ENCODE data around the gene MYH15.
"Not testable (repeated sequence)": the region's sequence is repeated elsewhere in the genome, so short reads cannot be mapped to it uniquely, and the experiment has no call there.

MYH15 gene

GRCh38 chr3:108381529-108382140 is 128.8 kb downstream of the MYH15 start:
- no peak for DNase-seq

- no peak for DNase-seq
Measured at GRCh38 chr3:108380128-108380795, 130.1 kb downstream of the MYH15 start.

- not testable (repeated sequence) for DNase-seq
Measured at GRCh38 chr3:108378952-108379342, 131.4 kb downstream of the MYH15 start.

DNA sequence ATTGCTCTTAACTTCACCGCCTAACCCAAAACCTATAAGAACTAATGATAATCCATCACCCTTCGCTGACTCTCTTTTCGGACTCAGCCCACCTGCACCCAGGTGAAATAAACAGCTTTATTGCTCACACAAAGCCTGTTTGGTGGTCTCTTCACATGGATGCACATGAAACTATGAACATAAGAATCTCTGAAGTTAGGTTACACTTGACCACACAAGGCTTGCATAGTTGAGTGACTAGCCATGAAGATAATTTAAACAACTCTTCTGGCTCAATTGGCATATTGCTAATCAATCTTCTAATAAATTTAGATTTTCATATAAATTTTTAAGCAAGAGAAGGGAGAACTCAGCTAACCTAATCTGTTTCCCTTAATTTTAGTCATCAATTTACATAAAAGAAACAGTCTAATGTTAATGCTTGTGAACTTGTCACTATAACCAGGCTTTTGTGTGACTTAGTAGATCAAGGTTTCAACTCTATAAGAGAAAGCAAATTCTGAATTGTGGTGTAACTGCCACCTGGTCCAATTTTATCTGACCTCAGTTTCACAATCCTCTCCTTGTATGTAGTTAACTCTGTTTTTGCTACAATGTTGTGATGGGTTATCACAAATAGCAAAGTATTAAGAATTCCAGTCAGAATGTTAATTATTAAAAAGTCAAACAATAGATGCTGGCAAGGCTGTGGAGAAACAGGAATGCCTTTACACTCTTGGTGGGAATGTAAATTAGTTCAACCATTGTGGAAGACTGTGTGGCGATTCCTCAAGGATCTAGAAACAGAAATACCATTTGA is 132.0 kb downstream of the MYH15 start:
- DNase-seq: no peak

GRCh38 chr3:108377384-108377783 is 133.0 kb downstream of the MYH15 start:
- no peak for DNase-seq

- DNase-seq: no peak
Measured at GRCh38 chr3:108376026-108376425, 134.4 kb downstream of the MYH15 start.

- no peak for DNase-seq
Measured at GRCh38 chr3:108359011-108359410, 151.4 kb downstream of the MYH15 start.

DNA sequence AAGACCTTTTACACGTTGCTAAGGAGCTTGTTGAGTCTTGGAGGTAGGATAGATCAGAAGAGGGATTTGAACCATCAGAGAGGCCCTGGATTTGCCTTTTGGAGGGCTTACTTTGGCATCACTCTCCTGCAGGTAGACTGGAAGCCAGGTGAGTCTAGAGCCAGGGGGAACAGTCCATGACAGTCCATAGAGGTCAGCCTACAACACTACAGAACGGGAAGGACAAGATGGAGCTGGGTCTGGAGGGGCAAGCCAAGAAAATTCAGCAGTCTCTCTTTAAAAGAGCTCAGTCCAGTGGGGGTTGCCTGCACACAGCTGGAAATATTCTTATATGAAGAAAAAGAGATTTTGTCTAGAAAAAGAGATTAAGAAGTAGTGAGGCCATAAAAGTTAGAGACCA is 153.4 kb downstream of the MYH15 start:
- no peak for DNase-seq

DNA sequence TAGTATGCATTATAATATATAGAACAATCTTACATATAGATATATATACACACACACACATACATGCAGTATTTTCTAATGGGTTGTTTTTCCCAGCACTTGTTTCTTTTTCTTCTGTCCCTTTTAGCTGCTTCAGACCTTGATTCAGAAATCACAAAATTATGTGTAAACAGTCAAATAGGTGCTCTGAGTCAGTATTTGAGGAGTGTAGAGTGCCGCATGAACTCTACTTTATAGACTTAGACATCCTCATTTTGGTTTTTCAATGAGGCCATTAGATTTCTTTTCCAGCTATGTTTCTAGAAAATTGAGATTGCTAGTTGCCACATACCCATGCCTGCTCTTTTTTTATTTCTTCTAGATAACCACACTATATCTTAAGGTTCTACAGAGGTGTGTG is 155.8 kb downstream of the MYH15 start:
- DNase-seq: no peak

DNA sequence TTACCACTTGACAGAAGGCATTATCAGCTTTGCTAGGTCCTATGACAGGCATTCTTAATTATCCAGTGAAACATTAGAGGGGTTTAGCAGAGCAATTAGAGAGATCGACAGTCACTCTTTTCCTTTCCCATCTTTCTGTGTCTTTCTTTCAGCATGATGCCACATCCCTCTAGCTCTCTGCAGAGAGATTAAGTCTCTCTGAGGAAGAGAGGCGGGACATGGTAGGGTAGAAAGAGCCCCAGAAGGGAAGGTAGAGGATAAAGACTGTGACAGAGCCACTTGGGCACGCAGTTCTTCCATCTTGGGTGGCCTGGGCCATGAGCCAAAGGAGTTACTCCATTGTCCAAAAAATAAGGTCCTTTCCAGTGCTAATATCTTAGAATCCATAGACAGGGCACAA is 158.2 kb downstream of the MYH15 start:
- no peak for DNase-seq

DNA sequence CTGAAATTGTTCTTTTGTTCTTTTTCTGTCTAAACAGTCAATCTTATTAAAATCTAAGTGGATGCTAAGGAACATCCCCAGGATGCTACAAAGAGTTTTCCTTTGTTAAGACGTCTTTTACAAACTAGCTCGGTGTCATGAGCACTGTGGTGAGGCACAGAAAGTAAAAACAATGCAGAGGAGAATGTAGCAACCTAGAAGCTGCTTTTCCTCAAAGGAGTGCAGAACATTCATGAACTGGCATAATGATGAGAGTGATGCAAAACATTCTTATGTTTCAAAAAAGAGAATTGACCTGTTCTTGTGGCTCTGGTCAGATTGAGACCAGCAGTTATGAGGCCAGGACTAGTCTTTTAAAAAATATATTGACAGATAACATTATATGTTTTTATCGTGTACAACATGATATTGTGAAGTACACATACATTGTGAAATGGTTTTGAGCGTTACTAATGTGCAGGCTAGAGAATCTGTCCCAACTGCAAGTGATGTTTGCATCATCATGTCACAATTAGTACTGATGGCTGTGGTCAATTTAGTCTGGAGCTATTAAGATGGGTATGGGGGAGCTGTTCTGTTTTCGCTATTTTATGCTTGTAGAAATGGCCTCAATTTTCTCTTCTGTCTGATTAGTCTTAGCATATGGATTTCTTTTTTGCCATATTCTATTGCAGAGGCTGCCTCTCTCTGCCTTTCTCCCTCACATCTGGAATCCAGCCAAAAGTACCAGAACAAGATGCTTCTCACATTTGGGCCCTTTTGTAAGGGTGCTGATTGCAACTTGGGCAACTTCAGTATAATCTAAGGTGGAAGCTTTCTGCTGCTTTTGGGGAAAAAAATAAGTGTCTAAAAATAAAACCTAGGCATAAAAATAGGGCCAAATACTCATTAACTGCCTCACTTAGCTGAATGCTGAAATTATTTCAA is 163.8 kb downstream of the MYH15 start:
- no peak for DNase-seq

GRCh38 chr3:108345492-108346205 is 164.7 kb downstream of the MYH15 start:
- no peak for DNase-seq

DNA sequence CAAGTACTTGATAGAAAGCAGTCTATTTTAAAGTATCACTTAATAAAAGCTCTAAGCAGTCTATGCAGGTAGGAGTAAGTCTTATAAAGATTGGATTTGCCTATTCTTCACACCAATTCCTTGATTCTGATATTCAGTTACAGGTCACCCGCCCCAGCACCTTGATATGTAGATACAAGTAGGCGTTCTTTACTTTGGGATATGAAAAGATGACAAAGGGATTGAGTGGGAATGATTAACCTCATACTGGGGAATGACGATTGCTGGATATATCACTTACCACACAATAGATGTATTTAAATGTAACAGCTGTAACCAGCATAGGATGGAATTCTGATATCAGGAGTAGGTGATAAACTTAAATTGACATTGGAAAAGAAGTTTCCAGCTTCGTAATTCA is 166.9 kb downstream of the MYH15 start:
- DNase-seq: no peak

GRCh38 chr3:108342837-108343486 is 167.4 kb downstream of the MYH15 start:
- no peak for DNase-seq

DNA sequence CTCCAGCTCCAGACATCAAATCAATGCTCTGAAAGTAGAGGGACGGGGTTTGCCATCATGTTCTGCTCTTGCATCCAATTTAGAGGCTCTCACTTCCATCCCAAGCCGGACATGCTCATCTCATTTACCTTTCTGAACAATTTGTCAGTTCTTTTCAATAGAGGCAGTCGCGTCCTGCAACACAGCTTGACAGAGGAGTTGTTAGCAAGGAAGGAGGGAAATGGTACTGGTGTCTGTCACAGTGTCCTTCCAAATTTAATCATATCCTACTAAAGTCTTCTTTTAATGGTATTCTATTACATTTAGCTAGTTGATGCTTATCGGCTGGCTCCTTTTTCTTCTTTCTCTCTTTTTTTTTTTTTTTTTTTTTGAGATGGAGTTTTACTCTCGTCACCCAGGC is 168.5 kb downstream of the MYH15 start:
- DNase-seq: no peak

DNA sequence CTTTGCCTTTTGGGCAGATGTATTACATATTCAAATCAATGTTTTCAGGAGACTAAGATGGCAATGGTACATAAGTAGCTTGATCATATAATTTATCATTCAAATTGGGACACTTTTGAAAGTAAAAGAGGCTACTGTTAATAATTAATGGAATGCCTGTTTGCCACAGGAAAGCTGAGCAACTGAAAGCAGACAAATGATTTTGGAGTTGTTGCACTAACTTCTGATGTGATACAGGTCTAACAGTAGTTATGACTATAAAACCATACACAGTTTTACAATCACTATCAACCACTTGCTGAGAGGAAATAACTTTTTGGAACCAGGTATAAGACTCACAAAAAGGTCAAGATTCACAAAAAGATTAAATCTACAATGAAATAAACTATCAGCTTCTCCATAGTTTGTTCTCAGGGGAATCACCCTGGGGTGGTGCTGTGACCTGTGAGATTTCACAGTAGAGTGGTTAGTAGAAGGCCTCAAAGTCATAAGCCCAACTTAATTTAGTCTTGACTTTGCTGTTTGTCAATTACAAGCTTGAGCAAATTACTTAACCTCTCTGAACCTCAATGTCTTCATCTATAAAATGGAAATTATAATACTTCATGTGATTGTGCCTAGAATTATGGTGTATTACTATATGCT is 171.4 kb downstream of the MYH15 start:
- no peak for DNase-seq

DNA sequence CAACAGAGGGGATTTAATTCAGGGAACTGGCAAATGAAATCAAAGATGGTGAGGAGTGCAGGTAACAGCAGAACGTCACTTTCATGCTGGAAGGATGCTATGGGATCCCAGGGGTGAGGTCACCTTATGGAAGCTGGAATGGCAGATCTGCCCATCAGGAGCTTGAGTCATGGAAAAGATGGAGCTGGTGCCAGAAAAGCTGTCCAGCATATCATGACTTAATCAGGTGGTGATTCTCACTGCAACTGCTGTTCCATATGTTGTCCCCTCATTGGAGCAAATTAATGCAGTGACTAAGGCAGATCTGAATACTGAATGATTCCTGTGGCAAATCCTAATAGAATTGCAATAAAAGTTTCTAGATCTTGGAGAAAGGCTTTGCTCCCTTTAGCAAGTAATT is 175.7 kb downstream of the MYH15 start:
- DNase-seq: no peak

DNA sequence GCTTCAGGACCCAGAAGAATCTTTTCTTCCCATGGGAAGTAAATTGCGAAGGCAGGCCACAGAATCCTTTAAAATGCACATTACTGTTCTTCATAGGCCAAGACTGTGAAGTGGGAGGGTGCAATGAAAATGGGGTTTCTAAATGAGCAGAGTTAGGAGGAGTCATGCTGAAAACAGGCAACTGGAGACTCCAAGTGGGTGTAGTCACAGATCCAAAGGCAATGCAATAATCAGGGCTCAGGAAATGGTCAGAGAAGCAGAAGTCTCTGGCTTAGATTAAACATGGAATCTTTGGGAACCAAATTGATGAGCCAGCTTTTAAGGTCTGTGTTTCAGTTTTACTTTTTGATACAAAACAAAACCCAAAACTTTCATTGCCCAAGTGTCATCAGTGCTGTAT is 176.4 kb downstream of the MYH15 start:
- no peak for DNase-seq

DNA sequence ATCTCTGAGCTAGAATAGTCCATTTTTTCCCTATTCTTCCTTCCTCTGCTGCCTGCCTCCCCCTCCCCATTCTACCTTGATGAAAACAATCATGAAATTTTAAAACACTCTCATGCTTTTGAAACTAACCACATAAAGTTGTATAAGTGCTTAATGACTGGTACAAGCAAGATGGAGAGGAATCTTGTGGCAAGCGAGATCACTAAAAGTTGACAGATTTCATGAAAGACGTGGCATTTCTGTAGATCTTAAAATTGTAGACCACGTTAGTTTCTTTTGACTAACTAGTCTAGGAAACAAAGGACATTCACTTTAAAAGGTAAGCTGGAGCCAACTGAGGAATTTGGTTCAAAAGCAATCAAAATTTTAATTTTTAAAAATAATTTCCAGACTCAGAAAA is 178.6 kb downstream of the MYH15 start:
- DNase-seq: no peak
